Stimulated activated CD8-positive, alpha-beta memory T cell treated with anti-CD3 and anti-CD28 coated beads, Interleukin-4, amount 100 ng/mL, for 4 hours (primary cell): ENCODE measurements around the gene TAF11L14.

Source experiments
- DNase-seq, 2 donors: peaks; one replicate each; pipeline ENCODE4 v3.0.0-alpha.2; 2020; ENCODE audit warnings: low read depth in 2 of 2, low spot score in 1 of 2

TAF11L14 gene

GRCh38 chr5:17678751-17679324 is 44.6 kb downstream of the TAF11L14 start:
- no peak for DNase-seq

- no peak for DNase-seq
These were observed 45.4 kb downstream of the TAF11L14 start for GRCh38 chr5:17679597-17680203.

GRCh38 chr5:17680737-17681136 is 46.5 kb downstream of the TAF11L14 start:
- no peak for DNase-seq
